ENCODE data around the gene FMNL2. TPM values are rescaled to one million over a fixed set of nuclear protein-coding genes. Genes with fewer than 3 reads are reported as not detected.
A peak's percentile ranks its signal among the peaks of the same experiment; 100 is the strongest.

Gene FMNL2
- total and polyA plus RNA-seq, 4 donors, result 1.5 to 9.3 (median 5.1) TPM

DNA sequence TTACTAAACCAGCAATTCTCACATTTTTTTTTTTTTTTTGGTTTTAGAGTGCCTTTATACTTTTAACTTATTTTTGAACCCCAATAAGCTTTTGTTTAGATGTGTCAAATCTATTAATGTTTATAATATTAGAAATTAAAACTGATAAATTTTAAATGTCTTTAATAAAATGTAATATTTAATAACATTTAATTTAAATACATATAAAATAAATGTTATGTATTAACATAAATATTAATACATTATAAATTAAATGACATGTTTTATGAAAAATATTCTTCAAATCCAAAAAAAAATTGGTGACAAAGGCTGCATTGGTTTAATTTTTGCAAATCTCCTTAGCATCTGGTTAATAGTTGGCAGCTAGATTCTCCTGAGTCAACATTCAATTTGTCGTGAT lies 218.5 kb downstream of the FMNL2 start:
- H3K4me1 ChIP-seq (ENCODE audit: control insufficient read depth in 4 of 4, insufficient read depth in 4 of 4, low read length in 3 of 4), result no peaks in the 10 kb centered on the region
- no peaks in the 10 kb centered on the region for H3K27me3 ChIP-seq (ENCODE audit: control insufficient read depth in 4 of 4, insufficient read depth in 4 of 4, low read length in 3 of 4)
- no peak overlapping the region for H3K27ac ChIP-seq (ENCODE audit: low read depth in 1 of 2, low read length in 2 of 2)
- H3K4me3 ChIP-seq (ENCODE audit: low read depth in 1 of 3, low read length in 3 of 3), result no peak overlapping the region
- 97% methylated on average over 1 of the region's 1 CpG for WGBS
- no peaks in the 10 kb centered on the region for H3K9me3 ChIP-seq (ENCODE audit: control insufficient read depth in 4 of 4, low read length in 3 of 4)
- H3K36me3 ChIP-seq (ENCODE audit: control insufficient read depth in 4 of 4, insufficient read depth in 3 of 4, low read depth in 1 of 4, low read length in 3 of 4), result no peaks in the 10 kb centered on the region
- no peak for TF ChIP-seq YY1 (IDR thresholded peaks at IDR 0.05)
- TF ChIP-seq, protein P1, sequence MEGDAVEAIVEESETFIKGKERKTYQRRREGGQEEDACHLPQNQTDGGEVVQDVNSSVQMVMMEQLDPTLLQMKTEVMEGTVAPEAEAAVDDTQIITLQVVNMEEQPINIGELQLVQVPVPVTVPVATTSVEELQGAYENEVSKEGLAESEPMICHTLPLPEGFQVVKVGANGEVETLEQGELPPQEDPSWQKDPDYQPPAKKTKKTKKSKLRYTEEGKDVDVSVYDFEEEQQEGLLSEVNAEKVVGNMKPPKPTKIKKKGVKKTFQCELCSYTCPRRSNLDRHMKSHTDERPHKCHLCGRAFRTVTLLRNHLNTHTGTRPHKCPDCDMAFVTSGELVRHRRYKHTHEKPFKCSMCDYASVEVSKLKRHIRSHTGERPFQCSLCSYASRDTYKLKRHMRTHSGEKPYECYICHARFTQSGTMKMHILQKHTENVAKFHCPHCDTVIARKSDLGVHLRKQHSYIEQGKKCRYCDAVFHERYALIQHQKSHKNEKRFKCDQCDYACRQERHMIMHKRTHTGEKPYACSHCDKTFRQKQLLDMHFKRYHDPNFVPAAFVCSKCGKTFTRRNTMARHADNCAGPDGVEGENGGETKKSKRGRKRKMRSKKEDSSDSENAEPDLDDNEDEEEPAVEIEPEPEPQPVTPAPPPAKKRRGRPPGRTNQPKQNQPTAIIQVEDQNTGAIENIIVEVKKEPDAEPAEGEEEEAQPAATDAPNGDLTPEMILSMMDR (IDR thresholded peaks at IDR 0.05; ENCODE audit: low read depth, low read length, missing input control), result no peak
- TF ChIP-seq RXRA (IDR thresholded peaks at IDR 0.05), result no peak
- no peak for TF ChIP-seq TAF1 (conservative IDR thresholded peaks at IDR 0.05)
- TF ChIP-seq JUND (IDR thresholded peaks at IDR 0.05), result no peak
- TF ChIP-seq SP1 (IDR thresholded peaks at IDR 0.05), result no peak
- no peak for TF ChIP-seq MAX (IDR thresholded peaks at IDR 0.05)
- TF ChIP-seq FOXA1 (IDR thresholded peaks at IDR 0.05), result no peak
- no peak for TF ChIP-seq HNF4G (IDR thresholded peaks at IDR 0.05)
- no peak for TF ChIP-seq FOXA2 (IDR thresholded peaks at IDR 0.05)
- TF ChIP-seq ZBTB33 (IDR thresholded peaks at IDR 0.05), result no peak
- TF ChIP-seq EGR1 (IDR thresholded peaks at IDR 0.05; ENCODE audit: low read depth in 2 of 2), result no peak
- TF ChIP-seq, protein P2, sequence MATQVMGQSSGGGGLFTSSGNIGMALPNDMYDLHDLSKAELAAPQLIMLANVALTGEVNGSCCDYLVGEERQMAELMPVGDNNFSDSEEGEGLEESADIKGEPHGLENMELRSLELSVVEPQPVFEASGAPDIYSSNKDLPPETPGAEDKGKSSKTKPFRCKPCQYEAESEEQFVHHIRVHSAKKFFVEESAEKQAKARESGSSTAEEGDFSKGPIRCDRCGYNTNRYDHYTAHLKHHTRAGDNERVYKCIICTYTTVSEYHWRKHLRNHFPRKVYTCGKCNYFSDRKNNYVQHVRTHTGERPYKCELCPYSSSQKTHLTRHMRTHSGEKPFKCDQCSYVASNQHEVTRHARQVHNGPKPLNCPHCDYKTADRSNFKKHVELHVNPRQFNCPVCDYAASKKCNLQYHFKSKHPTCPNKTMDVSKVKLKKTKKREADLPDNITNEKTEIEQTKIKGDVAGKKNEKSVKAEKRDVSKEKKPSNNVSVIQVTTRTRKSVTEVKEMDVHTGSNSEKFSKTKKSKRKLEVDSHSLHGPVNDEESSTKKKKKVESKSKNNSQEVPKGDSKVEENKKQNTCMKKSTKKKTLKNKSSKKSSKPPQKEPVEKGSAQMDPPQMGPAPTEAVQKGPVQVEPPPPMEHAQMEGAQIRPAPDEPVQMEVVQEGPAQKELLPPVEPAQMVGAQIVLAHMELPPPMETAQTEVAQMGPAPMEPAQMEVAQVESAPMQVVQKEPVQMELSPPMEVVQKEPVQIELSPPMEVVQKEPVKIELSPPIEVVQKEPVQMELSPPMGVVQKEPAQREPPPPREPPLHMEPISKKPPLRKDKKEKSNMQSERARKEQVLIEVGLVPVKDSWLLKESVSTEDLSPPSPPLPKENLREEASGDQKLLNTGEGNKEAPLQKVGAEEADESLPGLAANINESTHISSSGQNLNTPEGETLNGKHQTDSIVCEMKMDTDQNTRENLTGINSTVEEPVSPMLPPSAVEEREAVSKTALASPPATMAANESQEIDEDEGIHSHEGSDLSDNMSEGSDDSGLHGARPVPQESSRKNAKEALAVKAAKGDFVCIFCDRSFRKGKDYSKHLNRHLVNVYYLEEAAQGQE (IDR thresholded peaks at IDR 0.05), result no peak
- no peak for DNase-seq (ENCODE audit: low spot score)
- no peak overlapping the region for H3K9ac ChIP-seq (ENCODE audit: low read depth in 1 of 2, low read length in 2 of 2)

DNA sequence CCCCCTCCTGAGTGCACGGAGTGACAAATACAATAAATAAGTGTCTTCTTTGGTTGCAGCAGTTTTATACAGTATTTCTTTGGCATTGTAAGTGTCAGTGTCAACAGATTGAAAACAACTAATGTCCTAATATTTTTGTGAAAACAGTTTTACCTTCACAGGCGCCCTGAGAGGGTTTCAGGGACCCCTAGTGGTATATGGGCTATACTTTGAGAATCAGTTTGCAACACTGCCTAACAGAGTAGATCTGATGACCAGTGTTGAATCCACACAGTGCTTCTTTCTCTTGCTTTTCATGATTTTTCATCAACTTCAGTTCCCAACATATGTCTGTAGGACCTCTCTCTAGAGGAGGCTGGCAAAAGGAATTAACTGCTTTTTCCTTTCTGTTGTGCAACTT lies 220.1 kb downstream of the FMNL2 start:
- TF ChIP-seq HNF4G (IDR thresholded peaks at IDR 0.05) (no peak), RAD21 (IDR thresholded peaks at IDR 0.05) (peak; percentile 36 to 41)
- 89% methylated on average over 2 of the region's 2 CpGs for WGBS
- no peak overlapping the region for H3K4me3 ChIP-seq (ENCODE audit: low read depth in 1 of 3, low read length in 3 of 3)
- no peak overlapping the region for H3K27ac ChIP-seq (ENCODE audit: low read depth in 1 of 2, low read length in 2 of 2)
- H3K9me3 ChIP-seq (ENCODE audit: control insufficient read depth in 4 of 4, low read length in 3 of 4), result no peaks in the 10 kb centered on the region
- no peaks in the 10 kb centered on the region for H3K4me1 ChIP-seq (ENCODE audit: control insufficient read depth in 4 of 4, insufficient read depth in 4 of 4, low read length in 3 of 4)
- H3K9ac ChIP-seq (ENCODE audit: low read depth in 1 of 2, low read length in 2 of 2), result no peak overlapping the region
- no peaks in the 10 kb centered on the region for H3K36me3 ChIP-seq (ENCODE audit: control insufficient read depth in 4 of 4, insufficient read depth in 3 of 4, low read depth in 1 of 4, low read length in 3 of 4)
- no peaks in the 10 kb centered on the region for H3K27me3 ChIP-seq (ENCODE audit: control insufficient read depth in 4 of 4, insufficient read depth in 4 of 4, low read length in 3 of 4)
- DNase-seq (ENCODE audit: low spot score), result no peak
